Liver (tissue), 9 donors: Measurements from ENCODE around the gene ACACA. TPM values are rescaled to one million over a fixed set of nuclear protein-coding genes. Genes with fewer than 3 reads are reported as not detected.

ENCODE experiments used
- DNase-seq: peaks from one replicate; pipeline ENCODE4 v3.0.0-alpha.2; 2017; ENCODE audit warnings: low spot score
- H3K27ac ChIP-seq, 2 donors: one replicate each; pipeline ENCODE4 v1.7.0; 2013; ENCODE audit warnings: inconsistent platforms in 2 of 2, low read length in 2 of 2, control low read depth in 1 of 2, low read depth in 1 of 2, mild to moderate bottlenecking in 1 of 2
- H3K27me3 ChIP-seq, 4 donors: one replicate each; pipeline versions ENCODE4 v1.6.1 to v1.7.0; 2013; ENCODE audit warnings: low read length in 3 of 4, inconsistent platforms in 1 of 4, mild to moderate bottlenecking in 1 of 4, moderate library complexity in 1 of 4; ENCODE audit not compliant: control insufficient read depth in 4 of 4, insufficient read depth in 4 of 4
- H3K36me3 ChIP-seq, 4 donors: one replicate each; pipeline versions ENCODE4 v1.6.1 to v1.7.0; 2013; ENCODE audit warnings: low read length in 3 of 4, mild to moderate bottlenecking in 3 of 4, low read depth in 1 of 4, moderate library complexity in 1 of 4; ENCODE audit not compliant: control insufficient read depth in 4 of 4, insufficient read depth in 3 of 4
- H3K4me1 ChIP-seq, 4 donors: one replicate each; pipeline versions ENCODE4 v1.6.1 to v1.7.0; 2013; ENCODE audit warnings: low read length in 3 of 4, mild to moderate bottlenecking in 3 of 4, moderate library complexity in 1 of 4; ENCODE audit not compliant: control insufficient read depth in 4 of 4, insufficient read depth in 4 of 4
- H3K4me3 ChIP-seq, 3 donors: one replicate each; pipeline versions ENCODE4 v1.6.1 to v1.7.0; 2013; ENCODE audit warnings: low read length in 3 of 3, control low read depth in 1 of 3, low read depth in 1 of 3, mild to moderate bottlenecking in 1 of 3
- H3K9ac ChIP-seq, 2 donors: one replicate each; pipeline ENCODE4 v1.7.0; 2013; ENCODE audit warnings: low read length in 2 of 2, mild to moderate bottlenecking in 2 of 2, moderate library complexity in 2 of 2, control low read depth in 1 of 2, low read depth in 1 of 2
- H3K9me3 ChIP-seq, 4 donors: one replicate each; pipeline versions ENCODE4 v1.6.1 to v1.7.0; 2013; ENCODE audit warnings: low read length in 3 of 4; ENCODE audit not compliant: control insufficient read depth in 4 of 4
- EGR1 ChIP-seq, 2 donors: IDR thresholded peaks; 2 replicates each; pipeline ENCODE4 v1.6.1; 2016 to 2018; ENCODE audit warnings: antibody characterized with exemption in 2 of 2, low read depth in 2 of 2
- FOXA1 ChIP-seq: IDR thresholded peaks from 2 replicates; pipeline ENCODE4 v1.6.1; 2016; ENCODE audit warnings: antibody characterized with exemption
- FOXA2 ChIP-seq: IDR thresholded peaks from 2 replicates; pipeline ENCODE4 v1.6.1; 2016; ENCODE audit warnings: antibody characterized with exemption
- JUND ChIP-seq, 2 donors: IDR thresholded peaks; 2 replicates each; pipeline ENCODE4 v1.6.1; 2016; ENCODE audit warnings: antibody characterized with exemption in 2 of 2
- NR2F2 ChIP-seq: IDR thresholded peaks from 2 replicates; pipeline ENCODE4 v1.6.1; 2016; ENCODE audit warnings: antibody characterized with exemption
- RAD21 ChIP-seq, 2 donors: IDR thresholded peaks; 2 replicates each; pipeline ENCODE4 v1.6.1; 2016; ENCODE audit warnings: antibody characterized with exemption in 2 of 2, mild to moderate bottlenecking in 2 of 2
- RXRA ChIP-seq, 2 donors: IDR thresholded peaks; 2 replicates each; pipeline ENCODE4 v1.6.1; 2017 to 2018; ENCODE audit warnings: antibody characterized with exemption in 2 of 2, mild to moderate bottlenecking in 1 of 2
- TAF1 ChIP-seq: conservative IDR thresholded peaks from 2 replicates; pipeline ENCODE4 v1.6.1; 2016; ENCODE audit warnings: antibody characterized with exemption, mild to moderate bottlenecking
- WGBS: extraction: QIAGEN DNeasy Blood & Tissue Kit; methylation state at CpG from one replicate; pipeline ENCODE4 v1.1.7; 2013; 5-methylcytosine and 5-hydroxymethylcytosine counted together
- polyA plus RNA-seq, 2 donors: library from polyadenylated mRNA; stranded (reverse) in 1 of 2; unstranded in 1 of 2; fragments of 200-250 nt in 1 of 2; fragments of >200 nt in 1 of 2; fragmentation: Nextera tagmentation in 1 of 2; extraction: Ambion mirVana in 1 of 2; gene quantifications; one replicate each; pipeline versions ENCODE4 v1.2.1 to v1.2.3, GENCODE V29; 2013 to 2015
- total RNA-seq, 2 donors: library from RNA; depleted of rRNA; stranded (reverse); fragments of >200 nt; gene quantifications; one replicate each; pipeline ENCODE4 v1.2.3, GENCODE V29; 2014
- TF ChIP-seq, protein P1 (sequence below): fragments of 150-350 bp; IDR thresholded peaks from 2 replicates; pipeline ENCODE4 v1.5.1; 2017; ENCODE audit warnings: improper control_type of control experiment, low read depth, low read length; ENCODE audit not compliant: missing input control
- TF ChIP-seq, protein P2 (sequence below): IDR thresholded peaks from 2 replicates; pipeline ENCODE4 v1.6.1; 2016; ENCODE audit warnings: antibody characterized with exemption
- TF ChIP-seq, protein P3 (sequence below): IDR thresholded peaks from 2 replicates; pipeline ENCODE4 v1.6.1; 2016; ENCODE audit warnings: antibody characterized with exemption
- TF ChIP-seq, protein P4 (sequence below): IDR thresholded peaks from 2 replicates; pipeline ENCODE4 v1.6.1; 2016; ENCODE audit warnings: antibody characterized with exemption, mild to moderate bottlenecking
- TF ChIP-seq, protein P5 (sequence below): IDR thresholded peaks from 2 replicates; pipeline ENCODE4 v1.6.1; 2016; ENCODE audit warnings: antibody characterized with exemption
- donor health status: healthy.
- donor health status: healthy.
- donor health status: healthy.
- donor health status: healthy.
- donor health status: healthy.

Gene ACACA
- total and polyA plus RNA-seq, 4 donors = 14.8 to 49.5 (median 31.2) TPM

DNA sequence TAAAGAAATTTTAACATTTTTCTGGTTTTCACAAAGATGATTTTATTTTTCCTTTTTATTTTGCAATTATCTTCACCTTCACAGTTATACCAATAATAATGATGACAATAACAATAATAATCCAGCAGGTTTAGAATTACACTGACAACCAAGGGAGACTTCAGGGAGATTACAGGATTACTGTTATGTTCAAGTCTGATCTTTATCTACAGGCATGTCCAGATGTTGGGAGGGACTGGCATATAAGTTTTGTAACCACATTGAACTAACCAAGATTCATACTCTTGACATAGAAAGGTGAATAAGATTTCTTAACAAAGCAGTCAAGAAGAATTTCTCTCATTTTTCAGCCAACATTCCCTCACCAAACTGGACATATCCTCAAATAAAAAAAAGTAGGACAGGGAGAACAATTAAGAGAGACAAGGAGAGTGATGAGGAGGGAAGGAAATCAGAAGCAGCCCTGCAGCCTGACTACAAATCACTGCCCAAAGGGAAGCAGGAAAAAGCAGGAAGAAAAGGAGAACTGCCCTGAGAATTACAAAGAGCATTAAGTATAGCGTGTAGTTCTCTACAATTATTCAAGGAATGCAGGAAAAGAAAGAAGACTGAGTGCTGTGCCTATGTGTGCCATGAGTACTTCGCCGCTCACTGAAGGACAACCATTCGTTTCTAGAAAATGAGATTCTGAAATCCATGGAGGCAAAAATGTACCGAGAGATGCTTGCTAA lies 186.6 kb downstream of the ACACA start (continued):
- no peak for TF ChIP-seq RXRA (IDR thresholded peaks at IDR 0.05)
- no peak for TF ChIP-seq FOXA2

DNA sequence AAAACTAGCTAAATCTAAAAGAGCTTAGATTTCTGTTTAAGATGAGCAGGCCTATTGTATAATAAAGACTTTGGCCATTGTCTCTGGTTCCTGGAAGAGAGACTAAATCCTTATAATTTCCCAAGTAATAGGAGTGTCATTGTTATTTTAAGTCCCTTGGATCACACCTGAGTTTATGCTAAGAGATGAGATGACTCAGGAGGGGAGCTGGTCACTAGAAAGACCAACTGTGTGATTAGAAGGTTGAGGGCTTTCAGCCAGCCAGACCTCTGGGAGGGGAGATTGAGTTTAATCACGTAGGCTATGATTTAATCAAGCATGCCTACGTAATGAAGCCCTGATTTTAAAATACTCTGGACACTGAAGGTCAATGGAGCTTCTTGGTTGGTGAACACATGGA lies 187.8 kb downstream of the ACACA start:
- Histone ChIP-seq H3K36me3 (peaks cover 0 to 34% (median 25%) of the 10 kb centered on the region in 4 donors), H3K27ac (no peak overlapping the region)
- no peak for DNase-seq

DNA sequence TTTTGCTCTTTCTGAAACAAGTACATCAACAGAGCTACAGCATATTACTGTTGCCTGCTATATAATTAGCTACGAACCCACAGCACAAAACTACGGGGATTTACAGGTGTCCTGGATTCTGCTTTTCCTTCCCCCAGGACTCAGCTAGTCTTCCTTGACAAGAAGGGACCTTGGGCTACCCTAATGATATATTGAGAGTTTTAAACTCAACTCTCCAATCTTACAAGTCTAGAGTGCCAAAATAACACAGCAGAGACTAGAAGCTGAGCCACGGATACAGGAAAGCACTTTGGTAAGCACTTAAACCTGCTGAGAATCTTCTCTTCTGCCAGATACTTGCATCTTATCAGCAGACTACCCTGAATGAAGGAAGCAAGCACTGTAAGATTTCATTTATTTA lies 192.2 kb downstream of the ACACA start:
- no peak for DNase-seq
- no peaks in the 10 kb centered on the region for H3K27me3 ChIP-seq
- H3K9ac ChIP-seq = no peak overlapping the region
- no peak overlapping the region for H3K4me3 ChIP-seq
- H3K4me1 ChIP-seq = no peaks in the 10 kb centered on the region
- peaks cover 0 to 29% (median 21%) of the 10 kb centered on the region in 4 donors for H3K36me3 ChIP-seq
- H3K9me3 ChIP-seq = no peaks in the 10 kb centered on the region
- no peak overlapping the region for H3K27ac ChIP-seq
- 88% methylated on average over 3 of the region's 3 CpGs for WGBS
- TF ChIP-seq, protein P1, sequence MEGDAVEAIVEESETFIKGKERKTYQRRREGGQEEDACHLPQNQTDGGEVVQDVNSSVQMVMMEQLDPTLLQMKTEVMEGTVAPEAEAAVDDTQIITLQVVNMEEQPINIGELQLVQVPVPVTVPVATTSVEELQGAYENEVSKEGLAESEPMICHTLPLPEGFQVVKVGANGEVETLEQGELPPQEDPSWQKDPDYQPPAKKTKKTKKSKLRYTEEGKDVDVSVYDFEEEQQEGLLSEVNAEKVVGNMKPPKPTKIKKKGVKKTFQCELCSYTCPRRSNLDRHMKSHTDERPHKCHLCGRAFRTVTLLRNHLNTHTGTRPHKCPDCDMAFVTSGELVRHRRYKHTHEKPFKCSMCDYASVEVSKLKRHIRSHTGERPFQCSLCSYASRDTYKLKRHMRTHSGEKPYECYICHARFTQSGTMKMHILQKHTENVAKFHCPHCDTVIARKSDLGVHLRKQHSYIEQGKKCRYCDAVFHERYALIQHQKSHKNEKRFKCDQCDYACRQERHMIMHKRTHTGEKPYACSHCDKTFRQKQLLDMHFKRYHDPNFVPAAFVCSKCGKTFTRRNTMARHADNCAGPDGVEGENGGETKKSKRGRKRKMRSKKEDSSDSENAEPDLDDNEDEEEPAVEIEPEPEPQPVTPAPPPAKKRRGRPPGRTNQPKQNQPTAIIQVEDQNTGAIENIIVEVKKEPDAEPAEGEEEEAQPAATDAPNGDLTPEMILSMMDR = no peak
- TF ChIP-seq, protein P2, sequence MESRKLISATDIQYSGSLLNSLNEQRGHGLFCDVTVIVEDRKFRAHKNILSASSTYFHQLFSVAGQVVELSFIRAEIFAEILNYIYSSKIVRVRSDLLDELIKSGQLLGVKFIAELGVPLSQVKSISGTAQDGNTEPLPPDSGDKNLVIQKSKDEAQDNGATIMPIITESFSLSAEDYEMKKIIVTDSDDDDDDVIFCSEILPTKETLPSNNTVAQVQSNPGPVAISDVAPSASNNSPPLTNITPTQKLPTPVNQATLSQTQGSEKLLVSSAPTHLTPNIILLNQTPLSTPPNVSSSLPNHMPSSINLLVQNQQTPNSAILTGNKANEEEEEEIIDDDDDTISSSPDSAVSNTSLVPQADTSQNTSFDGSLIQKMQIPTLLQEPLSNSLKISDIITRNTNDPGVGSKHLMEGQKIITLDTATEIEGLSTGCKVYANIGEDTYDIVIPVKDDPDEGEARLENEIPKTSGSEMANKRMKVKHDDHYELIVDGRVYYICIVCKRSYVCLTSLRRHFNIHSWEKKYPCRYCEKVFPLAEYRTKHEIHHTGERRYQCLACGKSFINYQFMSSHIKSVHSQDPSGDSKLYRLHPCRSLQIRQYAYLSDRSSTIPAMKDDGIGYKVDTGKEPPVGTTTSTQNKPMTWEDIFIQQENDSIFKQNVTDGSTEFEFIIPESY = no peak
- no peak for TF ChIP-seq NR2F2

More for the DNA sequence above, 187.8 kb downstream of the ACACA start:
- peaks cover 0 to 10% (median 3%) of the 10 kb centered on the region in 4 donors for H3K4me1 ChIP-seq
- H3K27me3 ChIP-seq = no peaks in the 10 kb centered on the region
- H3K9me3 ChIP-seq = no peaks in the 10 kb centered on the region
- H3K4me3 ChIP-seq = no peak overlapping the region
- TF ChIP-seq TAF1 = no peak
- WGBS = 95% methylated on average over 2 of the region's 2 CpGs
- no peak overlapping the region for H3K9ac ChIP-seq

DNA sequence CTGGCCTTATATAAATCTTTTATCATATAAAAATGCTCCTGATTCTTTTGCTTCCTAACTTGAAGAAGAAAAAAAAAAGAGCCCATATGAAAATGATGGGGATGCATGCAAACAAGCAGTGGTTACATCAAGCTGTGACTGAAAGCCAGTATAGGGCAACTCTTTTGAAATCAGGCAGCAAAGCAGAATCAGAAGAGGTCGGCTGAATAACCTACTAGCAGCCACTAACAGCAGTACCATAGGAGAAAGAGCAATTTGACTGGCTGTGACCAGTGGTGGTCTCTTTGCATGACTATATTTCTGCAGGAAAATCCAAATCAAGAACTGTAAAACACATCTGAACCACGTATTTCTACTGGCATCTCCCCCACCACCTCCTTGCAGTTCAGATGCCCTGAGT lies 192.7 kb downstream of the ACACA start:
- Histone ChIP-seq H3K27ac (no peak overlapping the region), H3K9ac (no peak overlapping the region), H3K4me1 (no peaks in the 10 kb centered on the region), H3K36me3 (peaks cover 0 to 32% (median 21%) of the 10 kb centered on the region in 4 donors), H3K9me3 (no peaks in the 10 kb centered on the region), H3K4me3 (no peak overlapping the region), H3K27me3 (no peaks in the 10 kb centered on the region)
- no peak for DNase-seq
- 93% methylated on average over 2 of the region's 2 CpGs for WGBS
- TF ChIP-seq RAD21 (IDR thresholded peaks at IDR 0.05) (no peak), TAF1 (no peak), JUND (IDR thresholded peaks at IDR 0.05) (no peak), EGR1 (IDR thresholded peaks at IDR 0.05; ENCODE audit: low read depth in 2 of 2) (no peak), NR2F2 (no peak), FOXA1 (no peak)
- TF ChIP-seq, protein P1 = no peak
- TF ChIP-seq, protein P3, sequence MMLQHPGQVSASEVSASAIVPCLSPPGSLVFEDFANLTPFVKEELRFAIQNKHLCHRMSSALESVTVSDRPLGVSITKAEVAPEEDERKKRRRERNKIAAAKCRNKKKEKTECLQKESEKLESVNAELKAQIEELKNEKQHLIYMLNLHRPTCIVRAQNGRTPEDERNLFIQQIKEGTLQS = no peak
- TF ChIP-seq, protein P4, sequence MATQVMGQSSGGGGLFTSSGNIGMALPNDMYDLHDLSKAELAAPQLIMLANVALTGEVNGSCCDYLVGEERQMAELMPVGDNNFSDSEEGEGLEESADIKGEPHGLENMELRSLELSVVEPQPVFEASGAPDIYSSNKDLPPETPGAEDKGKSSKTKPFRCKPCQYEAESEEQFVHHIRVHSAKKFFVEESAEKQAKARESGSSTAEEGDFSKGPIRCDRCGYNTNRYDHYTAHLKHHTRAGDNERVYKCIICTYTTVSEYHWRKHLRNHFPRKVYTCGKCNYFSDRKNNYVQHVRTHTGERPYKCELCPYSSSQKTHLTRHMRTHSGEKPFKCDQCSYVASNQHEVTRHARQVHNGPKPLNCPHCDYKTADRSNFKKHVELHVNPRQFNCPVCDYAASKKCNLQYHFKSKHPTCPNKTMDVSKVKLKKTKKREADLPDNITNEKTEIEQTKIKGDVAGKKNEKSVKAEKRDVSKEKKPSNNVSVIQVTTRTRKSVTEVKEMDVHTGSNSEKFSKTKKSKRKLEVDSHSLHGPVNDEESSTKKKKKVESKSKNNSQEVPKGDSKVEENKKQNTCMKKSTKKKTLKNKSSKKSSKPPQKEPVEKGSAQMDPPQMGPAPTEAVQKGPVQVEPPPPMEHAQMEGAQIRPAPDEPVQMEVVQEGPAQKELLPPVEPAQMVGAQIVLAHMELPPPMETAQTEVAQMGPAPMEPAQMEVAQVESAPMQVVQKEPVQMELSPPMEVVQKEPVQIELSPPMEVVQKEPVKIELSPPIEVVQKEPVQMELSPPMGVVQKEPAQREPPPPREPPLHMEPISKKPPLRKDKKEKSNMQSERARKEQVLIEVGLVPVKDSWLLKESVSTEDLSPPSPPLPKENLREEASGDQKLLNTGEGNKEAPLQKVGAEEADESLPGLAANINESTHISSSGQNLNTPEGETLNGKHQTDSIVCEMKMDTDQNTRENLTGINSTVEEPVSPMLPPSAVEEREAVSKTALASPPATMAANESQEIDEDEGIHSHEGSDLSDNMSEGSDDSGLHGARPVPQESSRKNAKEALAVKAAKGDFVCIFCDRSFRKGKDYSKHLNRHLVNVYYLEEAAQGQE = no peak
- TF ChIP-seq, protein P5, sequence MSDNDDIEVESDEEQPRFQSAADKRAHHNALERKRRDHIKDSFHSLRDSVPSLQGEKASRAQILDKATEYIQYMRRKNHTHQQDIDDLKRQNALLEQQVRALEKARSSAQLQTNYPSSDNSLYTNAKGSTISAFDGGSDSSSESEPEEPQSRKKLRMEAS = no peak
